B cell (primary cell): ENCODE data around the gene THEMIS.

ENCODE experiments used
- CTCF ChIP-seq: fragments of 200-600 bp; IDR thresholded peaks from one replicate; pipeline ENCODE4 v1.8.0; 2022; ENCODE audit warnings: antibody characterized with exemption, mild to moderate bottlenecking
- EZH2 ChIP-seq: IDR thresholded peaks from 2 replicates; pipeline ENCODE4 v1.6.1; 2012; ENCODE audit warnings: borderline replicate concordance, low read depth, mild to moderate bottlenecking, moderate library complexity, low read length; ENCODE audit not compliant: insufficient read depth, poor library complexity, severe bottlenecking

- TF ChIP-seq CTCF (no peak), EZH2 (no peak)
Observed at GRCh38 chr6:127716465-127716864, 184.4 kb downstream of the THEMIS start.
